SK-N-SH (cell line): ENCODE measurements around the gene SEMA3A.

Source experiments
- FOXJ3 ChIP-seq: sonication (generic); formaldehyde crosslinking; IDR thresholded peaks from 2 replicates; pipeline ENCODE4 v1.5.1; 2020; ENCODE audit warnings: mild to moderate bottlenecking, missing genetic modification reagents
- JUND ChIP-seq: IDR thresholded peaks from 2 replicates; pipeline ENCODE4 v1.4.0; 2012
- MAX ChIP-seq: IDR thresholded peaks from 2 replicates; pipeline ENCODE4 v1.4.0; 2012; ENCODE audit warnings: low read depth
- POLR2AphosphoS5 ChIP-seq: IDR thresholded peaks from 2 replicates; pipeline ENCODE4 v1.6.1; 2012; ENCODE audit warnings: low read depth, low read length
- TEAD4 ChIP-seq: IDR thresholded peaks from 2 replicates; pipeline ENCODE4 v1.4.0; 2012; ENCODE audit warnings: mild to moderate bottlenecking, borderline replicate concordance; ENCODE audit not compliant: insufficient read depth
- USF1 ChIP-seq: IDR thresholded peaks from 2 replicates; pipeline ENCODE4 v1.4.0; 2012; ENCODE audit warnings: low read depth, borderline replicate concordance
- TF ChIP-seq, protein P1 (sequence below): fragments of 200-600 bp; sonication (generic); IDR thresholded peaks from 2 replicates; pipeline ENCODE4 v1.6.1; 2017; ENCODE audit warnings: antibody characterized with exemption, mild to moderate bottlenecking, moderate library complexity

DNA sequence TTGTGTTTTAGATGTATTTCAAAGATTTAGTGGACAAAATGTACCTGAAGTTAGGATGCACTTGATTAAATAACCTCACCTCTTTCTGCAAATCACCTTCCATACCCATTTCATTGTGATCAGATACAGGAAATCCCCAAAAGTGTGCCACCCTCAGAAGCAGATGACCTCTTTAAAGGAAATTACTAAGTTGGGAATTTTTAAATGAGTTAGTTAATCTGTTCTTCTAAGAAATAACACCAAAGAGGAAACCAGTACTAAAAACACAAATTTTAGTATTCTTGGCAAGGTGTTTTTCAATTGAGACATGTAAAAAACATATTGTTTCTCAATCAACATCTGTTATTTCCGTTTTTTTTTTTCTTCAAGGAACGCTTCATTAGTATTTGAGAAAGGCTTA lies 4.6 kb upstream of the SEMA3A start:
- TF ChIP-seq, protein P1, sequence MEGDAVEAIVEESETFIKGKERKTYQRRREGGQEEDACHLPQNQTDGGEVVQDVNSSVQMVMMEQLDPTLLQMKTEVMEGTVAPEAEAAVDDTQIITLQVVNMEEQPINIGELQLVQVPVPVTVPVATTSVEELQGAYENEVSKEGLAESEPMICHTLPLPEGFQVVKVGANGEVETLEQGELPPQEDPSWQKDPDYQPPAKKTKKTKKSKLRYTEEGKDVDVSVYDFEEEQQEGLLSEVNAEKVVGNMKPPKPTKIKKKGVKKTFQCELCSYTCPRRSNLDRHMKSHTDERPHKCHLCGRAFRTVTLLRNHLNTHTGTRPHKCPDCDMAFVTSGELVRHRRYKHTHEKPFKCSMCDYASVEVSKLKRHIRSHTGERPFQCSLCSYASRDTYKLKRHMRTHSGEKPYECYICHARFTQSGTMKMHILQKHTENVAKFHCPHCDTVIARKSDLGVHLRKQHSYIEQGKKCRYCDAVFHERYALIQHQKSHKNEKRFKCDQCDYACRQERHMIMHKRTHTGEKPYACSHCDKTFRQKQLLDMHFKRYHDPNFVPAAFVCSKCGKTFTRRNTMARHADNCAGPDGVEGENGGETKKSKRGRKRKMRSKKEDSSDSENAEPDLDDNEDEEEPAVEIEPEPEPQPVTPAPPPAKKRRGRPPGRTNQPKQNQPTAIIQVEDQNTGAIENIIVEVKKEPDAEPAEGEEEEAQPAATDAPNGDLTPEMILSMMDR = no peak
- TF ChIP-seq MAX (no peak), POLR2AphosphoS5 (no peak), FOXJ3 (no peak), JUND (no peak), TEAD4 (no peak), USF1 (no peak)
